ENCODE results near the gene HMBS.
"Not testable (repeated sequence)": the region's sequence is repeated elsewhere in the genome, so short reads cannot be mapped to it uniquely, and the experiment has no call there.

The HMBS gene

DNA sequence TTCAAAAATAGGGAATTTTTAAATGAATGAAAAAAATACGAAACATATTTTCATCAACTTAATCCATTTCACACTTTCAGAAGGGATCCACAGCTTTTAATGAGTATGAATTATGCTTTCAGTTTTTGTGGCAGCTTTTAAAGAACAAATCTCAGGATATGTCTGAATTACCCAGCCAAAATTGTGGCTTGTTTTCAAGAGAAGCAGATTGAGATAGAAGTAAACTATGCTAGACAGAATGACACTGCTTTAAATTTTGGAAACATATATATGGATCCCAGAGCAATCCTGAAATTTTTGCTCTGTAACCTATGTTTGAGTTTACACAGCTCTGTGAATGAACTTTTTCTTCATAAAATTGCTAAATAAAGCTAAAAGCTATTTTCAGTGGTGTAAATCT is 34.3 kb downstream of the HMBS start:
- Histone ChIP-seq H3K27me3 (ENCODE audit: control insufficient read depth, insufficient read depth, low read length) (no peaks in the 10 kb centered on the region), H3K4me3 (ENCODE audit: low read length) (no peak overlapping the region), H3K4me1 (ENCODE audit: control insufficient read depth, insufficient read depth, low read length) (peaks cover 11% of the 10 kb centered on the region), H3K36me3 (ENCODE audit: control insufficient read depth, insufficient read depth, low read length) (peaks cover 12% of the 10 kb centered on the region), H3K9ac (ENCODE audit: low read length) (no peak overlapping the region), H3K27ac (ENCODE audit: low read depth, low read length) (no peak overlapping the region)

DNA sequence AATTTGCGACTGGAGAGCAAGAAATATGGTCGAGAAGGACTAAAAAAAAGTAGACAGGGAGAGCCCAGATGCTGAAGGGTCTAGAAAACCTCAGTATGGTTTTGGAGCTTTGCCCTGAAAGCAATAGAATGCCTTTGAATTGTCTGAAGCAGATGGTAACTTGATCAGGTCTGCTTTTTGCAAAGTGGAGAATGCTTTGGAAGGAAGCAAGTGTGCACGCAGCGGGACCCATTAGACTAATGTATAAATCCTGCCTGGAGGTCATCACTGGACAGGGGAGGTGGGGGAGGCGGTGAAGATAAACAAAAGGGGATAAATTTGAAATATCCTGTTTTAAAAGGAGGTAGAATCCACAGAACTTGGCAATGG is 35.9 kb downstream of the HMBS start:
- peak overlapping the region; percentile 35 for H3K9ac ChIP-seq (ENCODE audit: low read length)
- no peaks in the 10 kb centered on the region for H3K27me3 ChIP-seq (ENCODE audit: control insufficient read depth, insufficient read depth, low read length)
- peaks cover 11% of the 10 kb centered on the region for H3K4me1 ChIP-seq (ENCODE audit: control insufficient read depth, insufficient read depth, low read length)
- H3K36me3 ChIP-seq (ENCODE audit: control insufficient read depth, insufficient read depth, low read length): peaks cover 13% of the 10 kb centered on the region
- H3K4me3 ChIP-seq (ENCODE audit: low read length): peak overlapping the region; percentile 75
- peak overlapping the region; percentile 70 for H3K27ac ChIP-seq (ENCODE audit: low read depth, low read length)

DNA sequence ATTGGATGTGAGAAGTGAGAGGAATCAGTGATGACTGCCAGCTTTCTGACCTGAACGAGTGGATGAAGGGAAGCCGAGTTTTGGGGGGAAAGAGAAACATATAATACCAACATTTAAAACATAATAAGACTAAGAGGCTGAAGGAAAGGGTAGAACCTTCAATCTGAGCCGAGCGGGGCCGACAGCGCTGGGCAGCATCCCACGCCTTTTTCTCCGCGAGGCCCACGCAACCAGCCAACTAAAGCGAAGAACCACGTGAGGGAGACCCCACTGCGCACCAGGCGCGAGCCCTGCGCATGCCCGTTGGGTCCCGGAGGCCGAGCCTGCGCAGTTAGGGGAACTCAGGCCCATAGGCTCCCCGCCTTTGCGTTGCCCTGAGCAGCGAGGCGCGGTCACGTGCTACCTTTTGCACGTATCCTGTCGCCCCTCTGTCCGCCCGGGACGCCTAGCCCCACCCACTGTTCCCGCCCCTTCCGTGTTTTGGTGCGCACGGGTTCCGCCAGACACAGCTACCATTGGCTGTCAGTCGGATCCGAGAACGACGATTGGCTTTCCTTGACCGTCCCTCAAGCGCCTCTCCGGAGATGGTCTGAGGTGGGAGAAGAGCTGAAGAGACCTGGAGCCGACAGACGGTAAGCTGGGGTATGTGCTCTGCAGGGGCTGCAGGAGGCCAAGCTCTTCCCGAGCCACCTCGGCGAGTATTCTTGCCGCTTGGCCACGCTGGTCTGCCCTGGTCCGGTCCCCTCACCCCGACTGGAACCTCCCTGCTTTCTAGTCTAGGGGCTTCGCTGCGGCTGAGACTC is 36.5 kb downstream of the HMBS start, which contains the start of gene HINFP:
Gene HINFP (plus strand): TSS at position 573 of the 803 bp plus-strand sequence. CDS start 5,365 bp downstream, outside the sequence.
- Histone ChIP-seq H3K9ac (ENCODE audit: low read length) (peak within 1 kb of the TSS; percentile 96), H3K27me3 (ENCODE audit: control insufficient read depth, insufficient read depth, low read length) (no peaks in the 10 kb centered on the region), H3K4me3 (ENCODE audit: low read length) (peak within 1 kb of the TSS; percentile 100), H3K4me1 (ENCODE audit: control insufficient read depth, insufficient read depth, low read length) (peaks cover 11% of the 10 kb centered on the region), H3K36me3 (ENCODE audit: control insufficient read depth, insufficient read depth, low read length) (peaks cover 12% of the 10 kb centered on the region), H3K27ac (ENCODE audit: low read depth, low read length) (peak within 1 kb of the TSS; percentile 79)

DNA sequence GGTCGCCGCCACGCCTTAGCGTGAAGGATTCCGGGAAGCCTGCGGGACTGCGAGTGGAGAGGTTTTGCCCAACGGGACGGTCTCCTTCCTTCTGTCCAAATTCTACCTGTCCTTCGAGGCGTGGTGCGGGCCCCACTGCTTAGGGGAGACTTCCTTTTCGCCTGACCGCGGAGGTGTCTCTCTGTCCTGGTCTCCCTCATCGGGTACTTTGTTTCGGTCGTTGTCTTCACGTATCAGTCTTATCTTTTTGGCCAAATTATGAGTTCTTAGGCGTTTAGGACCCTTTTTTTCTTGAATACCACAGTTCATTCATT is 37.1 kb downstream of the HMBS start:
- H3K9ac ChIP-seq (ENCODE audit: low read length): peak overlapping the region; percentile 96
- H3K36me3 ChIP-seq (ENCODE audit: control insufficient read depth, insufficient read depth, low read length): peaks cover 8% of the 10 kb centered on the region
- peaks cover 11% of the 10 kb centered on the region for H3K4me1 ChIP-seq (ENCODE audit: control insufficient read depth, insufficient read depth, low read length)
- peak overlapping the region; percentile 100 for H3K4me3 ChIP-seq (ENCODE audit: low read length)
- H3K27ac ChIP-seq (ENCODE audit: low read depth, low read length): peak overlapping the region; percentile 79
- no peaks in the 10 kb centered on the region for H3K27me3 ChIP-seq (ENCODE audit: control insufficient read depth, insufficient read depth, low read length)

DNA sequence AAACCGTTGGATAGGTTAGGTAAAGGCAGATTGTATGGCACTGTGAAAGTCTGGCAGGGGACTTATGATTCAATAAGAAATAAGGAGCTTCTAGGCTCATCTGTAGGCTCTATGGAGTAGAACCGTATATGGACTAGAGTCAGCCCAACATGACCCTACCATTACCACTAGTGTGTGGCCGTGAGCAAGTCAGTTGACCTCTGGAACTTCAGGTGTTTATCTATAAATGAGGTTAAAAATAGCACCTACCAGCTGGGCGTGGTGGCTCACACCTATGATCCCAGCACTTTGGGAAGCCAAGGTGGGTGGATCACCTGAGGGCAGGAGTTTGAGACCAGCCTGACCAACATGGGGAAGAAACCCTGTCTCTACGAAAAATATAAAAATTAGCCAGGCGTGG is 41.1 kb downstream of the HMBS start:
- Histone ChIP-seq H3K36me3 (ENCODE audit: control insufficient read depth, insufficient read depth, low read length) (peaks cover 12% of the 10 kb centered on the region), H3K27me3 (ENCODE audit: control insufficient read depth, insufficient read depth, low read length) (no peaks in the 10 kb centered on the region), H3K4me1 (ENCODE audit: control insufficient read depth, insufficient read depth, low read length) (peaks cover 6% of the 10 kb centered on the region), H3K27ac (ENCODE audit: low read depth, low read length) (no peak overlapping the region), H3K4me3 (ENCODE audit: low read length) (no peak overlapping the region), H3K9ac (ENCODE audit: low read length) (no peak overlapping the region)

DNA sequence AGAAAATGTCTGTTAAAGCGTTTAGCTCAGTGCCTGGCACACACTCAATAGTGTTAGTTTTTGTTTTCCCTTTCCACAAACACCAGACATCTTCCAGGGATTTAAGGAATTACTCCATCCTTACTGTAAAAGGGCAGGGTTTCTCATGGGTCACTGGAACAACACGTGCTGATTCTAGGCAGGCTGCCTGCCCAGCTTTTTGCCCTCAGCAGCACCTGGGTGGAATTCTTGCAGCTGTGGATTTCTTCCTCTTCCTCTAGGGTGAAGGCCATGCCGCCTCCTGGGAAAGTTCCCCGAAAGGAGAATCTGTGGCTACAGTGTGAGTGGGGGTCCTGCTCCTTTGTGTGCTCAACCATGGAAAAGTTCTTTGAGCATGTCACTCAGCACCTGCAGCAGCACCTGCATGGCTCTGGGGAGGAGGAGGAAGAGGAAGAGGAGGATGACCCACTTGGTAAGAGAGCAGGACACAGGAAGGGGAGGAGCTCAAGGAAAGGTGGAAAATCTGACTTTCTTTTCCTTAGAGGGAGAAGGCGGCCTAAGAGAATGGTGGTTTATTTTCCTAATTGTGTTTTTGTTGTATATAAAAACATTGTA is 42.1 kb downstream of the HMBS start:
- Histone ChIP-seq H3K4me3 (ENCODE audit: low read length) (no peak overlapping the region), H3K4me1 (ENCODE audit: control insufficient read depth, insufficient read depth, low read length) (peaks cover 5% of the 10 kb centered on the region), H3K36me3 (ENCODE audit: control insufficient read depth, insufficient read depth, low read length) (peaks cover 19% of the 10 kb centered on the region), H3K27me3 (ENCODE audit: control insufficient read depth, insufficient read depth, low read length) (no peaks in the 10 kb centered on the region), H3K27ac (ENCODE audit: low read depth, low read length) (no peak overlapping the region), H3K9ac (ENCODE audit: low read length) (no peak overlapping the region)

DNA sequence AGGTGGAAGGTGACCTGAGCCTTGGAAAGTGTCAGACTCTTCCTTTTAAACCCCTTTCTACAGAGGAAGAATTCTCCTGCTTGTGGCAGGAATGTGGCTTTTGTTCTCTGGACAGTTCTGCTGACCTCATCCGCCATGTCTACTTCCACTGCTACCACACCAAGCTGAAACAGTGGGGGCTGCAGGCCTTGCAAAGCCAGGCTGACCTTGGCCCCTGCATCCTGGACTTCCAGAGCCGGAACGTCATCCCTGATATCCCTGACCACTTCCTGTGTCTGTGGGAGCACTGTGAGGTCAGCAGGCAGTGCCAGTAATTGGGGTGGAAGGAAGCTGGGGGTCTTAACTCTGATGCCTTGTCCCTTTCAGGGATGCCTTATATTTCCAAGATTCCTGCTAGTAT is 46.0 kb downstream of the HMBS start:
- Histone ChIP-seq H3K36me3 (ENCODE audit: control insufficient read depth, insufficient read depth, low read length) (peaks cover 31% of the 10 kb centered on the region), H3K27me3 (ENCODE audit: control insufficient read depth, insufficient read depth, low read length) (no peaks in the 10 kb centered on the region), H3K4me3 (ENCODE audit: low read length) (no peak overlapping the region), H3K4me1 (ENCODE audit: control insufficient read depth, insufficient read depth, low read length) (no peaks in the 10 kb centered on the region), H3K9ac (ENCODE audit: low read length) (no peak overlapping the region), H3K27ac (ENCODE audit: low read depth, low read length) (no peak overlapping the region)

DNA sequence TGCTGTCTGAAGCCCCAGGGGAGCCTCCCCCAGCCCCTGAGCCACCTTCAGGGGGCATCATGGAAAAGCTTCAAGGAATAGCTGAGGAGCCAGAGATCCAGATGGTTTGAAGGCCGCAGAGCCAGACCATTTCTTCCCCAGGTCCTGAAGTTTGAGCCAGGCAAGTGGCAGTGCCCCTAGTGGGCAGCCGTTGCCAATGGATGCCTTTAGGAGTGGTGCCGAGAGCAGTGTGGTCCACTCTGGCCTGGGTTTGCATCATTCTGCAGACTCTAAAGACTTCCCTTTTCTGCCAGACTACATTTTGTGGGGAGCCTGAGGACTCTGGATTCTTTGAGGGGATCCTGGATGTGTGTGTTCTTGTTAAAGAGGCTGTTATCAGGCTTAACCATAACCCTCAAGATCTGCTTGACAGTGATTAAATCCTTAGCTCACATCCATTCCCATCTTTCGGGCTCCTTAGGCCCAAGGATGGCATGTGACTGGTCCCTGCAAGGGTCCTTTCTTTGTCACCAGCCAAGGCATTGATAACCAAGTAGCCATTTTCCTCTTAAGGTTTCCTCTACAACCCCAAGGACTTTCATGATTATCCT is 49.8 kb downstream of the HMBS start:
- H3K9ac ChIP-seq (ENCODE audit: low read length): no peak overlapping the region
- H3K27me3 ChIP-seq (ENCODE audit: control insufficient read depth, insufficient read depth, low read length): peaks cover 2% of the 10 kb centered on the region
- H3K4me3 ChIP-seq (ENCODE audit: low read length): no peak overlapping the region
- H3K36me3 ChIP-seq (ENCODE audit: control insufficient read depth, insufficient read depth, low read length): peaks cover 31% of the 10 kb centered on the region
- no peaks in the 10 kb centered on the region for H3K4me1 ChIP-seq (ENCODE audit: control insufficient read depth, insufficient read depth, low read length)
- no peak overlapping the region for H3K27ac ChIP-seq (ENCODE audit: low read depth, low read length)

DNA sequence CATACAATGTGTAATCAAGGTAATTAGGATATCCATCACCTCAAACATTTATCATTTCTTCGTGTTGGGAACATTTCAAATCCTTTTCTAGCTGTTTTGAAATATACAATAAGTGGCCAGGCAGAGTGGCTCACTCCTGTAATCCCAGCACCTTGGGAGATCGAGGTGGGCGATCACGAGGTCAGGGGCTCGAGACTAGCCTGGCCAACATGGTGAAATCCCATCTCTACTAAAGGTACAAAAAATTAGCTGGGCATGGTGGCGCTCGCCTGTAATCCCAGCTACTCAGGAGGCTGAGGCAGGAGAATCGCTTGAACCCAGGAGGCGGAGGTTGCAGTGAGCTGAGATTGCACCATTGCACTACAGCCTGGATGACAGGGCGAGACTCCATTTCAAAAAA is 54.6 kb downstream of the HMBS start:
- not testable (repeated sequence) for H3K27ac ChIP-seq (ENCODE audit: low read depth, low read length); H3K4me3 ChIP-seq (ENCODE audit: low read length); H3K36me3 ChIP-seq (ENCODE audit: control insufficient read depth, insufficient read depth, low read length); H3K4me1 ChIP-seq (ENCODE audit: control insufficient read depth, insufficient read depth, low read length); H3K27me3 ChIP-seq (ENCODE audit: control insufficient read depth, insufficient read depth, low read length); H3K9ac ChIP-seq (ENCODE audit: low read length)
